ENCODE measurements around the gene SLC6A2.
"Not testable (repeated sequence)": the region's sequence is repeated elsewhere in the genome, so short reads cannot be mapped to it uniquely, and the experiment has no call there.

Gene SLC6A2

DNA sequence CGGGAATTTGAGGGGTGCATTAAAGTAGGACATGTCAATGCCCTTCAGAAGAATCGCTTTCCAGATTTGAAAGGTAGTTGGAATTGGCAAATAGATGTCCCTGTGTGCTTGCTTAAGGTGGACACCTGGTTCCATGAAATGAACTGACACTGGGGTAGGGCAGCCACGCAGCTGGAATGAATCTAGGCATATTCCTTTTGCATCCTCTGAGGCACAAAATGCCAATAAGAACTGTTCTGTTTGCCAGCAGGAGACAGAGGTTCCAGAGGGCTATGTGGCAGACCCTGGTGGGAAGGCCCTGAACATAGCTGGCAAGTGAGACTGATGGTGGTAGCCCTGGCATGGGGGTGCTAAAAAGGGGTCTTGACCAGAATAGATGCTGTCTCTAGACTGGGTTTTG lies 61.5 kb downstream of the SLC6A2 start:
- no peak for DNase-seq

DNA sequence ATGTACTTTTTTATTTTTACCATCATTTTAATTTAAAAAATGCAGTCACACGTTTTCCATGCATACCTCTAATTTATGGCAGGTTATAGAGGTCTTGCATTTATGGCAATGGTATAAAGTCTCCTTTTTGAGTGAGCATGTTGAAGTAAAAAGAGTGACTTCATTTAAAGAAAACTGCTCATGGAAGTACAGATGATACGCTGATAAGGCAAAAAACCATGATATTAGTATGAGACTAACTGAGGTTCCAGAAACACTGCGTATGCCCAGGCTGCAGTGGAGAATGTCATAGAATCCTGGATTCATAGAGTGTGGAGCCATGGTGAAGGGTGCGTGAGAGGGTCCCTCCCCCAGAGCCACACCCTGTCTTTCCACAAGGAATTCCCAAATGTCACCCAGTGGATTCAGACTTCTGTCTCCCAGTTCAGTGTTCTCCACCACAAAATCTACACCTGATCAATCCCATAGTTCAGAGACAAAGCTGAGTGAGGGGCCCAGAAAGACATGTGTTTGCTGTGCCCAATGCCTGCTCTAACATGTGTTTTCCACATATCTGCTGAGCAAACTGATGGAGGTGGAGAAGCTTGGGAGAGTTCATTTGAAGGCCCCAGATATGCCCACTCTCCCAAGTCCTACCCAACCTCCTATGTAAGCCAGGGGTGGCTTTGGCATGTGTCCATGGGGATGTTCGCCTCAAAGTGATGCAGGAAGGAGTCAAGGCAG lies 69.4 kb downstream of the SLC6A2 start:
- DNase-seq, result no peak

- DNase-seq, result no peak
Observed at GRCh38 chr16:55728797-55729196, 73.0 kb downstream of the SLC6A2 start.

DNA sequence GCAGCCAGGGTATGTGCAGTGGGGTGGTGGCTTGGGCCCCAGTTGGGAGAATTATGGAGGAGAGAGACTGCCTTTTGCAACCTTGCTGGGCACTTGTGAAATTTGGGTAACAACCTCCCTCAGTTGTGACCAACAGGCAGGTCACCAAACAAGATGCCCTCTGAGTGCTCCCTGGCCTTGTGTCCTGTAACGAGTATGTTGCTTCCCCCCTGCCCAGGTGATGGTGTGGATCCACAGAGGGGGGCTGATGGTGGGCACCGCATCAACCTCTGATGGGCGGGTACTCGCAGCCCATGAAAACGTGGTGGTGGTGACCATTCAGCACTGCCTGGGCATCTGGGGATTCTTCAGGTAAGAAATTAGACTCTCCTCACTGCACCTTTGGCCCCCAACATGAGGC lies 74.3 kb downstream of the SLC6A2 start:
- DNase-seq, result no peak

- DNase-seq, result no peak
Observed at GRCh38 chr16:55732496-55732895, 76.7 kb downstream of the SLC6A2 start.

- DNase-seq, result no peak
Observed at GRCh38 chr16:55734665-55735064, 78.9 kb downstream of the SLC6A2 start.

GRCh38 chr16:55735120-55735781 lies 79.5 kb downstream of the SLC6A2 start:
- DNase-seq, result no peak

DNA sequence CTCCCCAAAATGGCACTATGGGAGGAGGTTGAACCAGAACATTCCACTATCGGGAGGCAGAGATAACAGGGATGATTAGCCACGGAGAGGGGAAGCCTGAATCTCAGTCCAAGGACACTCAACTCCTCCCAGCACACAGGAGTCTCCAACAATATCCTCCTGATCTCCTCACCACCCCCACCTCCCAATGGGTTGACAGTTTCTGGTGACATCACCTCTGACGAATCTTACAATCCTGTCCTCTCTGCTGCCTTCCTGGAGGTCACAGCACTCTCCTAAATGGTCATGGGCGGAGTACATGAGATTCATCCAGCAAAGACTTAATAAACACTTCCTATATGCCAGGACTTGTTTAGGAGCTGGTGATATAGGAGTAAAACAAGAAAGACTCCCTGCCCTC lies 80.9 kb downstream of the SLC6A2 start:
- no peak for DNase-seq

DNA sequence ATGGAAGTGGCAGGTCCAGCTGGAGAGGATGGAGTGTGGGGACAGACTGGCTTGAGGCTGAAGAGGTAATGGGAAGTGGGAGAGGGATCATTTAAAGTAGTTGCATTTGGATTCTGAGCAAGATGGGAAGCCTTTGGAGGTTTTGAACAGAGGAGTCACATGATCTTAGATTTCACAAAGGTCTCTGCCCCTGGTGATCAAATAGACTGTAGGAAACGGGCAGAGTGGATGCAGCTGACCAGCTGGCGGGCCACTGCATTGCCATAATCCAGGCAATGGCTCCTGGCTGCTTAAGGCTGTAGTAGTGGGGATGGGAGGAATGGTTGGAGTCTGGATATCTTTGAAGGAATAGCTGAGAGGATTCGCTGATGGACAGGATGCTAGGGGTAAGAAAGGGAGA lies 81.5 kb downstream of the SLC6A2 start:
- DNase-seq, result no peak

- DNase-seq, result no peak
Observed at GRCh38 chr16:55737966-55738365, 82.2 kb downstream of the SLC6A2 start.

DNA sequence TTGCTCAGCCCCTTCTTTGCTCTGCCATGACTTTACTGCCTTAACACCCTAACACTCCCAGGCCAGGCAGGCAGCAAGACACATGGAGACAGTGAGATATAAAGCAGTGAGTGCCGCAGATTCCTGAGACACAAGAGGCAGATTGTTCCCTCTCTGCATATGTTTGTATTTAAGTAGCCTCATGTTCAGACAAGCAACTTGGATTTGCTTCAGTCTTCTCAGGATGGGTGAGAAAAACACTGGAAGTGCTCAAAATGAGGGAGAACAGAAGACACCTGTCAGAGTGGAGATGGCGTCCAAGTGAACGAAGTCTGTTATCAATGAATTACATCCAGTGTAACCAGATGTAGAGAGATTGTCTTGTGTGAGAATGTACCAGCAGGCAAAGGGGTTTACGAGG lies 90.3 kb downstream of the SLC6A2 start:
- no peak for DNase-seq

DNA sequence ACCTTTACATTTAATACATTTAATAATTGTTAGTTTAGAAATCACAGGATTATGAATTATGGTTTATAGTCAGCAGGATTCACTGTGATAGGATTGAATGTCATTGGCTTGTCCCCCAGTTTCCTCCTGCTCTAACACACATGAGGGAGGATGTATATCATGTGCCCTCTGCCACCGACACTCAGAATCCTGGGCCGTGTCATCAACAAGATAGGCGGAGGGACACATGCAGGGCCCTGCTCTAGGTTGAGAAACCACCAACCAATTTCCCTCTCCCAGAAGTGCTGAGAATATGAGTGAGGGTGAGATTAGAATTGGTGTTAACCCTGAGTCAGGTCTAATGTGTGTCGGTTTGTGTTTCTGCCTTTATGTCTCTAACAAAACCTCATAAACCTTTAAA lies 92.0 kb downstream of the SLC6A2 start:
- DNase-seq, result no peak

- DNase-seq, result not testable (repeated sequence)
Observed at GRCh38 chr16:55752465-55753144, 96.8 kb downstream of the SLC6A2 start.

- DNase-seq, result not testable (repeated sequence)
Observed at GRCh38 chr16:55753145-55753631, 97.4 kb downstream of the SLC6A2 start.

Measured in AML-193 (cell line).